HG03025 (cell line): ENCODE results near the gene MTURN.

Experiments
- ATAC-seq: cut with Tn5 transposase; IDR thresholded peaks from one replicate; pipeline ENCODE4 v1.9.1; 2021; ENCODE audit warnings: mild to moderate bottlenecking, moderate library complexity; ENCODE audit not compliant: unreplicated experiment, low FRiP score

MTURN gene

DNA sequence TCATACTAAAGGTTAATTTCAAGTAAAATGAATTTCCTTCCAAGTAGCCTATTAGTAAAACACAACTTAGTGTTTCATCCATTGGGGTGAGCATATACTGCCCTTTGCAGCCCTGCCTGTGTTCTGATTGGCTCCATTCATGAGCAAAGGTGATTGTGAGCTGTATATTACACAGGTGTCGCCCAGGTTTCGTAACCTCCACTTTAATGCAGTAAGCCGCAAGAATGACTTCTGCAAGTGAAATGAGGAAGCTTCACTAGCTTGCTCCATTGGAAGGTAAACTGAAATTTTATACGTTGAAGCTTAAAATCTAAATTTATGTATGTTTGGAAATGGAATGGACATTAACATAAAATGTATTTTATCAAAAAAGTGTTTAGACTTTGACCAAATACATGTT is 24.4 kb downstream of the MTURN start:
- ATAC-seq = no peak

DNA sequence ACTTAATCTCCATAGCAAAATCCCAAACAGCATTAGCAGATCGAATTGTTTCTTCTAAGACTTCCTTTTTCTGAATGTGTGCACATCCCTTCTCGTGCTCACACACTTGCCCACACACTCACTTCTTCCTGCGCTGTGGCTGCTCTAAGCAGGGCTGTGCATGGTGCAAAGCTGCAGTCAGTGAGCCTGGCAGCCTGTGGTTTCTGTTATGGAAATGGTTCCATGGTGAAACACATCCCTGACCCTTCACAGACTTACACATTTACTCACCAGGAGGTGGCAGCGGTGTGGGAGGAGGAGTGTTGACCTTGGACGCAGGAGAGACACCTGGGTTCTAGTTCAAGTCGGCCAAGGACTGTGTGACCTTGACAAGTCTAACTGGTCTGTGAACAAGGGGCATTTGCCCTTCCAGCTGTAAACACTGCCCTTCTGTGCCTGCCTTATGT is 24.9 kb downstream of the MTURN start:
- no peak for ATAC-seq

DNA sequence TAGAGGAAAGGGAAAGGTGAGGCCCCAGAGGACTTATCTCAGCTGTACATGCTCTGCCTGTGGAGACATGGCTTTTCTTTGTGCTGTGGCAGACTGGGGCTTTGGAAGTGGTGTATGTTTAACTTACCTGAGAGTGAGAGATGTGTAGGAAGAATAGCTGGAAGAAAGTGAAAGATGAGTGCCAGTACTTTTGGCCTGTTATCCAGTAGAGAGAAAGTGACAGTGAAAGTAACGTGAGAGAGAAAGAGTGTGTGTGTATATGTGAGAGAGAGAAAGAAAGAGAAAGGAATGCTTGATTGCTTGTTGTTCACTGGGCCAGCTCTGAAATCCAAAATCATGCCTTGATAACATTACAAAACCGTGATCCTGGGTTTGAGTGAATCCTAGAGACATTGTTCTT is 25.5 kb downstream of the MTURN start:
- ATAC-seq = no peak

DNA sequence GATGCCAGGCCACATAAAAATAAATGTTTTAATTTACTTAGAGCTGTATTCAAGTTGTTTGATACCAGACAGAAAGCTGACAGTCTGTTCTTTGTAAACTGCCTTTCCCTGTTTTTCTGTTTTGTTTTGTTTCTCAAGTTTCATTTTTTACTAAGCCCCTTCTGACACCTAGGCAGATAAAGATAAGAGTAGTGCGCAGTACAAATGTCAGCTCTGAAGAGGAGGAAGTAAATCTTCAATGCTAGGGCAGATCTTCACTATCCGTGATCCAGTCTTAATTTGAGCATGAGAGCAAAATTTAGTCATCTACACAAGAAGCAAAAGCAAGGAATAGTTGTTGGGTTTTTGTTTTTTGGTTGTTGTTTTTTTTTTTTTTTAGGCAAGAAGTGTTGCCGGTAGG is 27.3 kb downstream of the MTURN start:
- no peak for ATAC-seq

DNA sequence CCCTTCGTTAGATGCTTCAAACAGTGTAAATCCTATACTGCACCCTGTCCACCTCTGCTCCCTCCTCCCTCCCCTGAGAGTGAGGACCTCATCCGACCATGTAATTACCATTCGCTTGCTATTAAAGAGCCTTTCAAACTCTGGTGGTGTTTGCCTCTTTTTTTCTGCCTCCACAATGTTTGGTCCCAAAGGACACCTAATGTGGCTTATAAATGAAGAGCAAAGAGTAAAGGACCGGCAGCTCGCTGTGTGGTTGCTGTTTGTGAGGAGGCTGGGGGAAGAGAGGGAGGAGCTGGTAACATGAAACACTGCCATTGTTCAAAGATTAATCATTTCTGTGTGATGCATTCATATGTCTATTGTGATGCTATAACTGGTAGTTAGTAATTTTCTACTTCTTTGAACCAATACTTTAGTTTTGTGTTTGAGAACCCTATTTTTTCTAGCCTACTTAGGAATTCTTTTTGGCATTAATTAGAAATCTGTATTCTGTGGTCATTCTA is 27.9 kb downstream of the MTURN start:
- no peak for ATAC-seq

DNA sequence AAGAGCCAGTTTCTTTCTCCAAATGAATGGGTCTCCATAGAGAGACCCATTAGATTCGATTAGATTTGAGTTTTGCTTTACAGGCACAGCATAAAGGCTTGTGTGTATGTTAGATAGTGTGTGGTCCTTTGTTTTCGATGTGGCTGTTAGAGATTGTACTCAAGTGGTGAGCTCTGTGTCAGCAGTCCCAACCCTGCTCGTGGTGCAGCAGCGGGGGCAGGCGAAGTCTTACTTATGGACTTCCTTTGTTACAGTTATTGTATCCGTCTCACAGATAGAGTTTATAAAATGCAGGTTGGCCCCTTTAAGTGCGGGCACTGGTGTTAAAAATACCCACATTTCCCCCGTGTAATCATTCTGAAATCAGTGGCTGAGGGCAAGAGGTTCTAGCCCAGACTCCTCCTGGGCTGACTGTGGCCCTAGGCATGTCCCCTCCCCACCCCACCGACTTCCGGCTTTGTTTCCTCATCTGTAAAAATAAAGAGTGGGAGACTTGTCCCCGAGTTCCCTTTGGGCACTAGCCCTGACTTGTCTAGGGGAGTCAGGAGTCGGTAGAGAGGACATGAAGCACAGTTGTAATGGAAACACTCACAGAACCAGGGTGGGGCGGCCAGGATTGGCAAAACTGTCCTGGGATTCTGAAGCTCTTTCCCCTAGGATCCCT is 28.6 kb downstream of the MTURN start:
- no peak for ATAC-seq

DNA sequence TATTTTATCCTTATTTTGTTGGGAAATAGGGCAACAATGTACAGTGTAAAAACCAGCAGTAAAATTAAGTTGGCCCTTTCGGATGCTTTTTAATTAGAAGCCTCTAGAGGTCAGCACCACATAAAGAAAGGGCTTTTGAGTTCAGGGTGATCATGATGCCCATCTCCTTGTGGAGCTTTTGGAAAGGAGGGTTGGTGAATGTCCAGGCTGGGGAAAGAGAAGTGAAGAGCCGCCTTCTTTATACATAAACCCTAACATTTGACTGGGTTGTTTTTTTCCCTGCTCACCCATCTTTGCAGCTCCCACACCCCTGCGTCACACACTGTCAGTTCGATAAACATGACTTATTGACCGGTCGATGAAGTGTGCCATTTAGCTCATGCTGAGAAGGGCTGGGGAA is 29.8 kb downstream of the MTURN start:
- no peak for ATAC-seq

DNA sequence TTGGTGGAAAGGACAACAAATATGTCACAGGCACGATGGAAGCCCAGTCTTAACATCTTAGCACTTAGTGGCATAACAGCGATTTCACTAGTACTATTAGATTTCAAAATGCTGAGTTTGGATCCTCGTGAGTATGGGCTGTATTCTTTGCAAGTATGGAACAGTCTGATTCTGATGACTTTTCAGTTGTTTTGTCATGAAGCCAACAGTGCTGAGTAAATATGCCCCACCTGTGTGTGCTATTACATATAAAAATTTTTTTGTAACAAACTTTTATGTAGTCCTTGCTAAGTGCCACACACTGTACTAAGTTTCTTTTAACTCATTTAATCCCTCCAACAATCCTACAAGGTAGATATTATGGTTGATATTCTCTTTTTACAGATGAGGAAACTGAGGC is 30.8 kb downstream of the MTURN start:
- no peak for ATAC-seq

DNA sequence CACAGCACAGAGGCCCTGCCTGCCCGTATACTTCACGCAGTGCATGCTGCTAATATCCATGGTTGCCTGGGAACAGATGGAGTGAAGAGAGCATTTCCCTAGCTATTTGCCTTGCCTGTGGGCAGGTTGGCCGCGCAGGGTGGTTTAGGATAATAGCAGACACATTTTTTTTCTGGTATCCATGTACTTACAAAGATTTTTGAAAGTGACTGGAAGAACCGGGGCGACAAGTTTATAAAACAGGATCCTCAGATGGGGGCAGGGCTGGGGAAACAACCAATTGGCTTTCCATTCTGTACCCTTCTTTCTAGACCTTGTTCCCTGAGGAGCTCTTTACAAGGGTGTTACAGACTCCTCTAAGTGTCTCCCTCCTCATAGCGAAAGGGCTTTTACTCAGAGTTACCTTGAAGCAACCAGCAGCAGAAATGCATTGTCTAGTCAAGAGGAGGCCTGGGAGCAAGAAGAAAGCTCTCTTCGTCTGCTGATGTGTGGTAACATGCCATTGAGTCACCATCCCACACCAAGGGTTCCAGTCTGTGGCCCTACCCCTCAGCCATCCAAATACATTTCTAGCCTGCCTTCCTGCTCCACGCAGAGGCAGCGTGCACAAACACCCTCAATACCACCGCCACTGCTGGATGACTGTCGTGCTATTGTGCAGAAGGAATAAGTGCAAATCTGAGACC is 31.5 kb downstream of the MTURN start:
- no peak for ATAC-seq

DNA sequence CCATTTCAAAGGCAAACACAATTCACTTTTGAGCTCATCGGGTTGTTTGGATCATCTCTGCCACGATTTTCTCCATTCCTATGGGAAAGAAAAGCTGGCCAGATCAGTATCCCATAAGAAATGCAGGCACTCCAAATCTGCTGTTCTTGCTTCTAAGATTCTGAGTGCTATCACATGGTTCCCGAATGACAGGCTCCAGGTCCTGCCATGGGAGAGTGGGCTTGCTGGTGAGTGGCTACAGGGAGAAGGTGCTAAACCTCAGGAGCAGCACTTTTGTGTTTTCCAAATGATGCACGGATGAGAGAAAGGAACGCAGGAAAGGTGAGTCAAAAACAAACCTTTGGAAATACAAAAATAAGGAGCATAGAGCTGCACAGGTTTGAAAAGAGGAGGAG is 32.1 kb downstream of the MTURN start:
- no peak for ATAC-seq

DNA sequence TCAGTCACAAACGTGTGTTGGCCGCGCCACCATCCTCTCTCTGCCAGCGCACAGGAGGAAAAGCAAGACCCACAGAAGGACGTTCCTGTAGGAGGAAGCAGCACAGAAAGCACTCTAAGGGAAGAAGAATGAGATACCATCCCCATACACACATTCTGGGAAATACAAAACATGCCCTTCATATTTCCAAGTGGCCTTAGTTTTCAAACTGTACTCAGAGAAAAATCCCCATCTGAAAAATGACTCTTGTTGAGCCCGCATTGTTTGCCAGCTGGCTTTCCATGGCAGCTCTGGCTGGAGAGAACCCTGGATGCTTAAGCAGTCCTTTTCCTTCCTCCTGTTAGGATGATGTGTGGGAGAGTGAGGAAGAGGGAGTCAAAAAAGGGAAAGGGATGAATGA is 33.1 kb downstream of the MTURN start:
- ATAC-seq = no peak

DNA sequence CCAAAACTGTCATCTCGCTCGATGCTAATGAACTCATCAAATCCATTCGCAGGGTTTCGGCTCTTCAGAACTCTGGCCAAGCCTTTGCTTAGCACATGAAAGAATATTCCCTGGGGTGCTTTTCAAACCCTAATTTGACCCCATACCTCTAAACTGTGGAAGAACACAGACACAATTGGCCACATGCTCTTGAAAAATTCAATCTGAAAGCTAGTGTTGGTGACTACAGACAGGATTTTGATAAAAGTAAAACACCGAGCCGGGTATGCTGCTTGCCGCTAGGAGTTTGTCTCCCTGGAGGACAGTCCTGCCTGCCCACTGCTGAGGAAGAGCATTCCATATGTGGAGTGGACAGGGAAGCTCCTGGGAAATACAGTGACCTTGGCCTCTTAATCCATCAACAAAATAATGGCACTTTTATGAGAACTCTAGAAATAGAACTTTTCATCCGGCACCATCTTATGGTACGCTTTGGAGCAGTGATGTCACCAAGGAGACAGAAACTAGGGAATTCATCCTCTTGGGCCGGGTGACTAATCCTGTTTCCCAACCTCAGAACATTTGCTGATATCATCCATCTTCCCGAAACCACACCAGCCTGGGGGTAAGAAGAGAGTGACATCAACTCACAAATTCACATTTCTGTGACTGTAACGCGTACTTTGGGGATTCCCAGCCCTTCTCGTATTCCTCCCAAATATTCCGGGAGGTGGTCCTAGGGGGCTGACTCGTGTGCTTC is 34.2 kb downstream of the MTURN start:
- ATAC-seq = no peak

DNA sequence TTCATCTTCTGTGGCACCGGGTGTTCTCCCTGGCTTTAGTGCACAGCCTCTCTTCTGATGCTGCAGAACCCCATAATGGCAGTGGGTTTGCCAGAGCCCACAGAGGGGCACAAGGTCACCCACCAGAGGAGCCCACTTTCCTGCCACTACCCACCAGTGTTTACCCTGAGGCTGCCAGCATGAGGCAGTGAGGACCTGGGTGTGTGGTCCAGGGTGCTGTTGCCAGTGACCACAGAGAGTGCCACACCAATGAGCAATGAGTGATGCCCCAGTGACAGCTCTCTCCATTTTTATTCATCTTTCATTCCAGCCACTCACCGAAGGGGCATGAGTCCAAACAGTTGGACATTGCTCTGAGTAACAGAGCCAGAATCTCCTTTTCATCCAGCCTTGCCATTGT is 34.8 kb downstream of the MTURN start:
- no peak for ATAC-seq

DNA sequence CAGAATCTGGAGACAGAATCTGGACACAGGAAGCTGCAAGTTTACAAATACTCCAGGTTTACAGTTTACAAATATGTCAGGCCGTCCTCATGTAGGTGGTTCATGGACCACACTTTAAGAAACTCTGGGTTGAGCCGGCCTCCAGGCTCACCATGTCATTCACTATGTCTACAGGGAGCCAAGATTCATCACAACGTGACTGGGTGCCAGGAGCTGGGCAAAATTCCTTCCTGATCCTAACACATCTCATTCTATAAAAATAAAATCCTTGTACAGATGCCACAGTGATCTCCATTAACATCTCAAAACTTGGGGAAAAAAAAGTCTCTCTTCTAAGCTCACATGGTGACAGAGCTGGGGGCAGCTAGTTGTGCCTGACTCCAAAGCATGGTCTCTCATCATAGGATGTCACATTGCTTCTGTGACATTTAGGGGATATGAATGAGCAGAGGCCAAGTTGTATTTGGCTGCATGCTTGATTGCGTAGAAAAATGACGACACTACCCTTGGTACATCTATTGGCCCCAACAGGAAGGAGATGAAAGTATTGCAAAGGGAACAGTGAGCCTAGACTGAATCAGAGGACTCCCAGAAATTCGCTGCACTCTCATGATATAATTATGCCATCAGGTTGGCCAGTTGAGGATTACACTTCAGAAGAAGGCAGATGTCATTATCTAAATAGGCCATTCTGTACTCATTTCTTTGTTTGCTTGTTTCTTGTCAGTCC is 35.9 kb downstream of the MTURN start:
- no peak for ATAC-seq

DNA sequence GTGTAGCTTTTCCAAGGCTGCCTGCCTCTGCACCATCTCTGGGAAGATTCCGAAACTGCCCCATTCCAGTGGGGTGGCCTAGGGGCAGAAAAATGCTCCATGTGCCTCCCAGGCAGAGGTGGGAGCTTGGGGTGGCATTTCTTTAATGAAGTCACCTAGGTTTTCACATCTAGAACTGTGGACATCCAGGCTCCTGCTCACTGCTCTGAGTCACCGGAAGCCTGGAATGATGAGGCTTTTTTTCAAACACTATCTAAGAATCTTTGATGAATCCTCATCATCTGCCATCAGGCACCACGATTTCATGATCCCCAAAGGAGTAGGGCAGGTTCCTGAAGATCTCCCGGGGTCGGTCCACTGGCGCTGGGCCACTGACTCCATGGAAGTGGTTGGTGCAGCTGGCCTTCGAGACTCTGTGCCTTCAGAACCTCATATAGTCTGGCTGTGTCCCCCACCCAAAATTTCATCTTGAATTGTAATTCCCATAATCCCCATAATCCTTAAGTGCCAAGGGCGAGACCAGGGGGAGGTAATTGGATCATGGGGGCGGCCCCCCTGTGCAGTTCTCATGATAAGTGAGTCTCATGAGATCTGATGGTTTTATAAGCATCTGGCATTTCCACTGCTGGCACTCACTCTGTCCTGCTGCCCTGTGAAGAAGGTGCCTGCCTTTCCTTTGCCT is 37.1 kb downstream of the MTURN start:
- ATAC-seq = no peak

DNA sequence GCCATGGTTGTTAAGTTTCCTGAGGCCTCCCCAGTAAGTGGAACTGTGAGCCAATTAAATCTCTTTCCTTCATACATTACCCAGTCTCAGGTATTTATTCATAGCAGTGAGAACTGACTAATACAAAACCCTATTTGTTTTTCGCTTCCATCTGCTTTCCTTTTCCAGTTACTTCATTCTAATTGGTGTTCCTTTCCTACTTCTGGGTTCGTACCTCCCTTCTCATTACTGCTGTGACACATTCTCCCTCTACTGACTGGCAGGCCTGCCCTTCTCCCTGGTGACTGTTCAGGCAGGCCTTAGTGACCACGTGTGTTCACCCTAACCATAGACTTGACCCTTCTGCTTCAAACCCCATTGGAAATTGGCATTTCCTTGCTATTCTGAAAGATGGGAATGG is 37.7 kb downstream of the MTURN start:
- ATAC-seq = no peak

DNA sequence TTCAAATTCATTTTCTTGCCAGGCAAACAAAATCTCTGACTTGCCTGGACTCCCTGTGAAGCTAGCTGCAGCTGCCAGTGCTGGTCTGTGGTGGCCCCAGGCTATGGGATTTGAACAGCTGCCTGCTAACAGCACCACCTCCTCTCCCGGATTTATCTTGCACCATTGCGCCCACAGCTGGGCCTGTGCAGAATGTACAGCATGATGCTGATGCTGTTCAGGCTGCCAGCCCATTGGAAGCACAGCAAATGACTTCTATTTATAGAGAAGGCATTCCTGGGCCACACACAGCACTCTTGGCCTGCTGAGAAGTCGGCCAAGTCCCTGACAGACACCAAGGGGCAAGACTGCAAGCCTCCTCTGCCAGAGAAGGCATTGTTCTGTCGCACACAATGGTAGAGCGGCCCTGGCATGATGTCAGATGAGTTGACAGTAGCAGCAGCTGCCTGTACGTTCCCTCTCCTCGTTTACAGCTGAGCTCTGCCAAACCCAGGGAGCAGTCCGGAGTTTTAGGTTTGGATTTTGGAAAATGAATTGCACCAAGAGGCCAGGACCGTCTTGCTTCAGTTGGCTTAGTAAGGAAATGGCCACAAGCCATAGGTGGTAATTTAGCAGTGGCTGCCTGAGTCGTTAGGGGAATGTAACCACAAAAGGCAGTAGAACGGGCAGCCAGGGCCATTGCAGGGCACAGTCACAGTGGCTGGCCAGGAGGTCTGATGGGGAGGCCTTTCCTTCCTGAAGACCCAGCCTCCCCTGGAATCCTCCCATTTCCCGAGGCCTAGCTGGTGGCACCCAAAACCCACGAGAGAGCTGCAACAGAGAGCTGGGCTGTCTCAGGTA is 38.5 kb downstream of the MTURN start:
- no peak for ATAC-seq

DNA sequence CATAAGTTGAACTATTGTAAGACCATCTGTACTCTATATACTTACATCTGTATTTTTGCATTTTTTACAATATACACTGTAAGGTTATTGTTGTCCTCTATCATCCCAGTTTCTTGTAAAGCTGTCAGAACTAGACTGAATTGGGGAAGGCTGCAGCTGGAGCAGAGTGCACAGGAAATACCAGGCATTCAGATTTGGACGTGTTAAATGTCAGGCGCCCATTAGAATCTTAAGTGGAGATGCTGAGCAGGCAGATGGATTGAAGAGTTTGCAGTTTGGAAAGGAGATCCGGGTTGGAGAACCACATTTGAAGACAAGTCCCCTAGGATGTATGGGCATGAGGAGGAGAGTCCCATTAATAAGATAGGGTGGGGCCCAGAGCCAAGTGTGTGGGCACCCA is 40.4 kb downstream of the MTURN start:
- ATAC-seq = no peak

DNA sequence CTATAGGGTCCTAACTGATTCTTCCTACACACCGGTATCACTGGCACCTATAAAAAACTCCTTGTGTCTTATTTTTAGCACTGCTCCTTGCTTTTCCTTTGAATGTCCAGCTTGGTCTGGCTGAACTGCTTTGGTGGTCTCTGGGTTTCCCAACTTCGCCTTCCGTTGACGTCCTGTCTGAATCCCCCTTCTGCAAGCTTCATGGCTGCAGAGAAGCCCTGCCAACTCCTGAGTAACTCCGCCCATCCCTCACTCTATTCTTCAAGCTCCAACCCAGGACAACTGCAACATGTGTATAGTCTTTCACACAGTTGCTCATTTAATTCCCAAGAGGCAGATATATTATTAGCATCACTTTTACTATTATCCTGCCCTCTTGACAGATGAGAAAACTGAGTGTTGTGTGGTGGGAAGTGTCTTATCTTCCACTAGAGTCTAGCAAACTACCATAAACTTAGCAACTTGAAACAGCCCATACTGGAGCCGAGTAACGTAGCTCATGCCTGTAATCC is 40.9 kb downstream of the MTURN start:
- ATAC-seq = no peak
